Type B pancreatic cell (in vitro differentiated cells): ENCODE results near the gene S100A4. TPM values are rescaled to one million over a fixed set of nuclear protein-coding genes. Genes with fewer than 3 reads are reported as not detected.

Experiments used
- DNase-seq: peaks from one replicate; pipeline ENCODE4 v3.0.0; 2021; ENCODE audit warnings: mixed read lengths; ENCODE audit not compliant: unreplicated experiment; ENCODE audit errors: extremely low spot score
- H3K27ac Mint-ChIP-seq: 2 replicates; pipeline ENCODE4 v1.8.0; 2021; ENCODE audit warnings: mild to moderate bottlenecking, mixed read lengths
- H3K27me3 Mint-ChIP-seq: 2 replicates; pipeline ENCODE4 v1.8.0; 2021; ENCODE audit warnings: mixed read lengths
- H3K36me3 Mint-ChIP-seq: 2 replicates; pipeline ENCODE4 v1.8.0; 2021; ENCODE audit warnings: mixed read lengths
- H3K4me1 Mint-ChIP-seq: one replicate; pipeline ENCODE4 v1.8.0; 2021; ENCODE audit warnings: mixed read lengths; ENCODE audit not compliant: unreplicated experiment
- H3K4me3 Mint-ChIP-seq: 2 replicates; pipeline ENCODE4 v1.8.0; 2021; ENCODE audit warnings: mild to moderate bottlenecking, mixed read lengths
- H3K9me3 Mint-ChIP-seq: 2 replicates; pipeline ENCODE4 v1.8.0; 2021; ENCODE audit warnings: mixed read lengths
- total RNA-seq: library from RNA; stranded (reverse); gene quantifications from 2 replicates; pipeline ENCODE4 v1.2.1, GENCODE V29; 2021; ENCODE audit warnings: low replicate concordance
- TF ChIP-seq, protein P1 (sequence below): fragments of 200-600 bp; sonication (generic); conservative IDR thresholded peaks from 2 replicates; pipeline ENCODE4 v1.5.0; 2021; ENCODE audit warnings: antibody characterized with exemption, mild to moderate bottlenecking

The S100A4 gene
- total RNA-seq, 1 donor from 2014 or later, result 61.0 TPM

DNA sequence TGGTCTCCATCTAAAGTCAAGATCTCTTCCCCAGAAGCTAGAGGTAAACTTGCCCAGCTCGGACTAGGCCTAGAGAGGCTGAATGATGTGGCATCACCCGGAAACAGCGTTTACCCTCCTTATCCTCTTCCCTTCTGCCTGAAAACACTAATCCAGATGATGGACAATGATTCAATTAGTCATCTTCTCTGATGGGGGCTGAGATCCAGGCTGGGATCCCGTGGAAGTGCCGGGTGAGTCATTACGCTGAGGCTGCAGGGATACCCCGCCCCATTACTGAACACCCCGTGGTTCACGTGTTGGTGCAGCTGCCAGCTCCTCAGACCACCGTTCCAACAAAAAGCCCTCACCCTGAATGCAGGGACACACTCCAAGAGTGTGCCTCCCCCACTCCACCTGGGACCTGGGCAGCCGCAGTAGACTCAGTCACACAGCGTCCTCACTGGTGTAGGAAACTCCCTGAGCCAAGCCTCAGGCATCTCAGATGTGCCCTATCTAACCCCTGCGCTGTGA lies 11.9 kb downstream of the S100A4 start:
- no peak for DNase-seq
- TF ChIP-seq, protein P1, sequence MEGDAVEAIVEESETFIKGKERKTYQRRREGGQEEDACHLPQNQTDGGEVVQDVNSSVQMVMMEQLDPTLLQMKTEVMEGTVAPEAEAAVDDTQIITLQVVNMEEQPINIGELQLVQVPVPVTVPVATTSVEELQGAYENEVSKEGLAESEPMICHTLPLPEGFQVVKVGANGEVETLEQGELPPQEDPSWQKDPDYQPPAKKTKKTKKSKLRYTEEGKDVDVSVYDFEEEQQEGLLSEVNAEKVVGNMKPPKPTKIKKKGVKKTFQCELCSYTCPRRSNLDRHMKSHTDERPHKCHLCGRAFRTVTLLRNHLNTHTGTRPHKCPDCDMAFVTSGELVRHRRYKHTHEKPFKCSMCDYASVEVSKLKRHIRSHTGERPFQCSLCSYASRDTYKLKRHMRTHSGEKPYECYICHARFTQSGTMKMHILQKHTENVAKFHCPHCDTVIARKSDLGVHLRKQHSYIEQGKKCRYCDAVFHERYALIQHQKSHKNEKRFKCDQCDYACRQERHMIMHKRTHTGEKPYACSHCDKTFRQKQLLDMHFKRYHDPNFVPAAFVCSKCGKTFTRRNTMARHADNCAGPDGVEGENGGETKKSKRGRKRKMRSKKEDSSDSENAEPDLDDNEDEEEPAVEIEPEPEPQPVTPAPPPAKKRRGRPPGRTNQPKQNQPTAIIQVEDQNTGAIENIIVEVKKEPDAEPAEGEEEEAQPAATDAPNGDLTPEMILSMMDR, result no peak
- peak overlapping the region; percentile 84 for H3K4me3 Mint-ChIP-seq

DNA sequence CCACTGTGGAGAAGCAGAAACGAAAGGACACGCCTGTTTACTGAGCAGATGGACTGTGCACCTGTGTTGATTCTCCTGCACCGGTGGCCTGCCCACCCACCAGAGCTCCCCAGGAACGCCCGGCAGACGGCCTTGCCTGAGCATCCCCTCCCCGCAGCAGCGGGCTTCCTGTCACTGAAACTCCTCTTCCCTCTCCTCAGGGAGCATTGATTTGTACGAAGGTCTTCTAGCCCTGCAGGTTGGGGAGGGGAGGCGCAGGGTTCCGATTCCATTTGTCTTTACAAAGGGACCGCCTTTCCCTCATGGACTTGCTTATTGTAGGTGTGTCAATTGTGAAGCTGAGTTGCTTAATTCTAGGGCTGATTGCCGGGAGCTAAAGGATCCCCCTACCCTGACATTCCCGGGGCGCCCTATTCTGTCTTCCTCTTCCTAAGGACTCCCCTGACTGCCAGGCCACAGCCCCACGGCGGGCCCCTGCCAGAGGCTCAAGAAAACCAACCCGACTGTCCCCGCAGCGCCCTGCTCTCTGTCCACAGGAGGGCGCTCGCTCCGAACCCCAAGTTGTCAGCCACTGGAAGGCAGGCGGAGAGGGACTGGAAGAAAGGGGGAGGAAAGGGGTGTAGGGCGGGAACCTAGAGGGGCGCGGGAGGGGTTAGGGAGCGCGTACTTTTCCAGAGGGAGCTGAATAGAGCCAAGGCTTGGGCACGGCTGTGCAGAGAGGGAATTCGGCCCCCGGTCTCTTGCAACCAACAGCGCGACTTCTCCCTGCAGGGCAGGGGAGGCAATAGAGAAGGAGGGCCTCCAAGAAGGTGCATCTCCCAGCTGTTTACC lies 12.6 kb downstream of the S100A4 start:
- H3K4me3 Mint-ChIP-seq, result peak overlapping the region; percentile 84
- peak; percentile 80 for DNase-seq
- TF ChIP-seq, protein P1, result peak; percentile 87
- peak overlapping the region; percentile 93 for H3K27ac Mint-ChIP-seq
- peaks cover 25% of the 10 kb centered on the region for H3K4me1 Mint-ChIP-seq
- no peaks in the 10 kb centered on the region for H3K27me3 Mint-ChIP-seq
- no peaks in the 10 kb centered on the region for H3K36me3 Mint-ChIP-seq
- peaks cover 5% of the 10 kb centered on the region for H3K9me3 Mint-ChIP-seq

More for the DNA sequence above, 11.9 kb downstream of the S100A4 start:
- Mint-ChIP-seq H3K27ac (peak overlapping the region; percentile 93), H3K36me3 (no peaks in the 10 kb centered on the region), H3K27me3 (no peaks in the 10 kb centered on the region), H3K4me1 (peaks cover 25% of the 10 kb centered on the region), H3K9me3 (peaks cover 5% of the 10 kb centered on the region)

DNA sequence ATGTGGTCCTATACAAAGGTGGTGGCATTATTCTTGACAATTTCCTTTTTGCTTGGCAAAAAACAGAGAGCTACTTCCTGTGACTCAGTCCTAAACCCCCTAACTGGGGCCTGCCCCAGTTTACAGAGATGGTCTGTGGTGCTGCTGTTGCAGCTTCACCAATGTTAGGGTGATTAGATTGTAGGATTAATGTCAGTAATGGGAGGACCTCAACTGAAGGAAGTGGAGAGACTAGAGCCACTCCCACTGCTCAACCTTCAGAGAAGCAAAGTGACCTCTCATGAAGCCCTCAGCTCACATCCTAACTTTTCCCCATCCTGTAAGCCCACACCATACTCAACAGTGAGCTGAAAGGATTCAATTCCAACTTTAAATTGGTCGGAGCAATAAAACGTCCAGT lies 13.4 kb downstream of the S100A4 start:
- H3K4me3 Mint-ChIP-seq, result peak overlapping the region; percentile 84
- no peaks in the 10 kb centered on the region for H3K27me3 Mint-ChIP-seq
- H3K36me3 Mint-ChIP-seq, result no peaks in the 10 kb centered on the region
- TF ChIP-seq, protein P1, result no peak
- peak overlapping the region; percentile 93 for H3K27ac Mint-ChIP-seq
- peaks cover 5% of the 10 kb centered on the region for H3K9me3 Mint-ChIP-seq
- peaks cover 26% of the 10 kb centered on the region for H3K4me1 Mint-ChIP-seq
- no peak for DNase-seq

DNA sequence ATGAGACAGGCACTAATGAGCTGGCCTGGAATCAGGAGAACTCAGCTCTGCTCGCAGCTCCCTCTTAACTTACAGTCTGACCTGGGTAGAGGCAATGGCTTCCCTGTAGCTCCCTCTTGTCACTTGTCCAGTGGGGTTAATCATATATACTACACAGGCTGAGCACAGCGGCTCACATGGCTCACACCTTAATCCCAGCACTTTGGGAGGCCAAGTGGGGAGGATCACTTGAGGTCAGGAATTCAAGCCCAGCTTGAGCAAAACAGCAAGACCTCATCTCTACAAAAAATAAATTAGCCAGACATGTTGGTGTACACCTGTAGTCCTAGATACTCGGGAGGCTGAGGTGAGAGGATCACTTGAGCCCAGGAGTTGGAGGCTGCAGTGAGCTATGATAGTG lies 14.0 kb downstream of the S100A4 start:
- H3K4me3 Mint-ChIP-seq, result no peak overlapping the region
- no peak overlapping the region for H3K27ac Mint-ChIP-seq
- H3K9me3 Mint-ChIP-seq, result peaks cover 5% of the 10 kb centered on the region
- DNase-seq, result no peak
- peaks cover 27% of the 10 kb centered on the region for H3K4me1 Mint-ChIP-seq
- no peaks in the 10 kb centered on the region for H3K36me3 Mint-ChIP-seq
- no peaks in the 10 kb centered on the region for H3K27me3 Mint-ChIP-seq
- TF ChIP-seq, protein P1, result no peak

DNA sequence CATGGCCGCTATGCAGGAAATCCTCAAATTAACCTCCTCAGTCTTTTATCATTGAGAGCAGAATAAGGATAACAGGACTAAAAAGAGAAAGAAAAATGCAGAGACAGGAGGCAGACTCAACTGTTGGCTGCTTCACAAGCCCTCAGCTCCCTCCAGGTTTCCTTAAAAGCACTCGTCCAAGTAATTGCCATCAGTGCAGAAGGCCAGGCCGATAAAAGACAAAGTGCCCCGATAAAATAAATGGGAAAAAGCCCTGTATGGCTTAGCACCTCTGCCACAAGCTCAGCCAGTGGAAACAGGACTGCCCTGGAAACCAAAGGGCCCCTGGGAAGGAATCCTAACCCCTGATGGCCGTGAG lies 17.9 kb downstream of the S100A4 start:
- TF ChIP-seq, protein P1, result no peak
- Mint-ChIP-seq H3K27ac (no peak overlapping the region), H3K4me1 (peaks cover 25% of the 10 kb centered on the region), H3K36me3 (no peaks in the 10 kb centered on the region), H3K4me3 (no peak overlapping the region), H3K27me3 (no peaks in the 10 kb centered on the region), H3K9me3 (no peaks in the 10 kb centered on the region)
- no peak for DNase-seq
